Hematopoietic multipotent progenitor cell (in vitro differentiated cells): ENCODE measurements around the gene NRIP3. TPM values are rescaled to one million over a fixed set of nuclear protein-coding genes. Genes with fewer than 3 reads are reported as not detected.

Source experiments
- DNase-seq, 3 donors: peaks; one replicate each; pipeline ENCODE4 v3.0.0-alpha.2; 2011 to 2015; ENCODE audit warnings: low read depth in 2 of 3, low spot score in 2 of 3
- small RNA-seq: library from RNA; depleted of rRNA; stranded (forward); fragments of <200 nt; gene quantifications from one replicate; pipeline ENCODE3, GENCODE V24; 2012
- total RNA-seq: library from RNA; depleted of rRNA; stranded (reverse); fragments of >200 nt; gene quantifications from one replicate; pipeline ENCODE4 v1.2.3, GENCODE V29; 2012

NRIP3 gene
- total RNA-seq, 1 donor = 3.8 TPM

DNA sequence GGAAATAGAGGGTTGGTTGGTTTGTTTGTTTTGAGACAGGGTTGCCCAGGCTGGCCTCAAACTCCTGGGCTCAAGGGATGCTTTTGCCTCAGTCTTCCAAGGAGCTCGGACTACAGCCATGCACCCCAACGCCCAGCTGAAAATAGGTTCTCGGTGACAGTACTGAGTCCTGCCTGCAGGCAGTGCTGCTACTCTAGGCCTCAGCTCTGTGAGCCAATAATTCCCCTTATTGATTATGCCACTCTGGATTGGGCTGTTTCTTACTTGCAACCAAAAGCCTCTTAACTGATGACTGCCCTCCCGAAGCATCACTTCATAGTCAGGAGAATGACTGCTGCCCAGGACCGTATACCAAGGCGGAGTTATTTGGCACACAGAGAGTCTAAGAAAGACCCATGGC, 69.9 kb downstream of the NRIP3 start:
- DNase-seq = no peak

DNA sequence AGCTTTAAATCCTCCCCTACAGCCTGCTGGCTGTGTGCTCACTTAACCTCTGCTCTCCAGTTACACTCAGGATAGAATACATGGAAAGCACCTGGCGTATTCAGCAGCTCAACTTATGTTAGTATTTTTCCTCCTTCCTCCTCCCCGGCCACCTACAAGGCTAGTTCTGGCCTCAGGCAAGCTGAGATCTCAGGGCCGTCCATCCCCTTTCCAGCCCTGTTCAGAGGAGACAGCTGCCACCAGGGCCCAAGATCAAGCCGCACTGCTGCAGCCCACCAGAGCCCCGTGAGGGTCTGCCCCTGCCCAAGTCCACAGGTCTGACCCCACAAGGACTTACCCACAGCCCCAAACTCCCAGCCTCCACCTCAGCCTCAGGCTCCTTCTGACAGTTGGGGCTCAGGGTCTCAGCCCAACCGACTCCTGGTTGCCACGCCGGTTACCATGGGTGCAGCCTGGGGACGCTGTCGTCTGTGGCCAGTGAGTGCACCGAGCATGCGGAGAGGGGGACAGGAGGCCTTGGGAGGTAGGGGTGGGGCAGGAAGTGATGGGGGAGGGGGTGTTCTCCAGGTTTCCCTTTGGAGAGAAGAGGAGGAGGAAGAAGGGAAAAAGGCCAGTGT, 71.1 kb downstream of the NRIP3 start, which contains the start of gene C11orf16:
TSS of gene C11orf16 (minus strand) at position 384 of the 617 bp plus-strand sequence. CDS start 639 bp downstream, outside the sequence.
- no peak for DNase-seq

Small RNA genes within 50 kb of the gene (small RNA-seq; reads per million reads assigned to genes)
- gene RF00019 = not detected

Other genes starting within 250 kb of the NRIP3 start
- 15.9 TPM for gene AKIP1, start 92.8 kb downstream of the NRIP3 start, total RNA-seq
- not detected for gene C11orf16, start 71.1 kb downstream of the NRIP3 start, total RNA-seq
- gene ASCL3, start 61.0 kb downstream of the NRIP3 start, total RNA-seq = not detected
- 13.2 TPM for gene TMEM9B, start 39.6 kb downstream of the NRIP3 start, total RNA-seq
- 0.27 TPM for gene SCUBE2, start 87.6 kb upstream of the NRIP3 start, total RNA-seq